BLaER1 (cell line): ENCODE results near the gene ASTE1.

ENCODE experiments used
- H3K27ac ChIP-seq: shearing (Covaris generic); formaldehyde crosslinking; 2 replicates; pipeline ENCODE4 v1.8.1; 2022
- H3K27me3 ChIP-seq: shearing (Covaris generic); formaldehyde crosslinking; 2 replicates; pipeline ENCODE4 v1.8.1; 2022
- H3K36me3 ChIP-seq: shearing (Covaris generic); formaldehyde crosslinking; 2 replicates; pipeline ENCODE4 v1.8.1; 2022
- H3K4me1 ChIP-seq: shearing (Covaris generic); formaldehyde crosslinking; 2 replicates; pipeline ENCODE4 v1.8.1; 2022
- H3K4me2 ChIP-seq: shearing (Covaris generic); formaldehyde crosslinking; 2 replicates; pipeline ENCODE4 v1.8.1; 2022
- H3K4me3 ChIP-seq: shearing (Covaris generic); formaldehyde crosslinking; 2 replicates; pipeline ENCODE4 v1.8.1; 2022
- H3K9ac ChIP-seq: shearing (Covaris generic); formaldehyde crosslinking; 2 replicates; pipeline ENCODE4 v1.8.1; 2022
- H3K9me3 ChIP-seq: shearing (Covaris generic); formaldehyde crosslinking; 2 replicates; pipeline ENCODE4 v1.8.1; 2022
- H4K20me1 ChIP-seq: shearing (Covaris generic); formaldehyde crosslinking; 2 replicates; pipeline ENCODE4 v1.8.1; 2022
- Cebpa-rat ChIP-seq: shearing (Covaris generic); IDR thresholded peaks from 2 replicates; pipeline ENCODE4 v1.8.1; 2022

The ASTE1 gene

DNA sequence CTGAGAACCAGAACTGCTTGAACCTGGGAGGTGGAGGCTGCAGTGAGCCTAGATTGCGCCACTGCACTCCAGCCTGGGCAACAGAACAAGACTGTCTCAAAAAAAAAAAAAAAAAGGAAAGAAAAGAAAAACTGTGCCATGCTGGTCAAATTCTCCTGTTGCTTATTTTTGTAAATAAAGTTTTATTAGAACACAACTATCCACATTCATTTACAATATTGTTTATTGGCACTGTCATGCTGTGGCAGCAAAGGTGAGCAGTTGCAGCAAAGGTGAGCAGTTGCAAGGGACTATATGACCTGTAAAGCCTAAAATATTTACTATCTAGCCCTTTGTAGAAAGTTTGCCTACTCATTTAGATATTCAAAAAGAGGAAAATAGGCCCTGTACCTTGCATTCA is 18.3 kb downstream of the ASTE1 start:
- Histone ChIP-seq H3K27ac (no peak overlapping the region), H3K36me3 (peaks cover 75% of the 10 kb centered on the region), H3K27me3 (no peaks in the 10 kb centered on the region), H4K20me1 (no peaks in the 10 kb centered on the region), H3K4me3 (no peak overlapping the region), H3K4me1 (no peaks in the 10 kb centered on the region; the same call in 1 of the 2 replicates), H3K9ac (no peak overlapping the region), H3K9me3 (no peaks in the 10 kb centered on the region), H3K4me2 (no peak overlapping the region)
- TF ChIP-seq Cebpa-rat: no peak

DNA sequence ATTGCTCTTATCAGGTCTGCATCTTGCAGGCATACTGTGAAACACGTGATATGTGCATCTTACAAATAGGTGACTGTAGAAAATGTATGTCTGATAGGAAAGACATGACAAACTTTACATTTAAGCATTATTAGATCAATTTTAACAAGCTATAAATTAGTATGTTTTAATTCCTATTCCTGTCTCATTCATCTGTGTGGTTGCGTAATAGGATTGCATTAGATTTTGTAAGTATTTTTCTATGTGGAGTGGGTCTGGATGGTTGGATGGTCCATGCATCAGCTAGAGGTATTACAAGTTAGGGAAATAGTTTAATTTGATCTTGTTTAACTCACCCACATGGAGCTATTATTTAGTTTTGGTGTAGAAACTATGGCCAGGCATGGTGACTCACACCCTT is 18.8 kb downstream of the ASTE1 start:
- Histone ChIP-seq H3K27me3 (no peaks in the 10 kb centered on the region), H3K27ac (no peak overlapping the region), H3K4me3 (no peak overlapping the region), H3K36me3 (peaks cover 73% of the 10 kb centered on the region), H3K9ac (no peak overlapping the region), H4K20me1 (no peaks in the 10 kb centered on the region), H3K4me2 (no peak overlapping the region), H3K4me1 (no peaks in the 10 kb centered on the region; the same call in 1 of the 2 replicates), H3K9me3 (no peaks in the 10 kb centered on the region)
- peak; percentile 63; the same call in 1 of the 2 replicates for TF ChIP-seq Cebpa-rat

GRCh38 chr3:131007256-131007655 is 19.4 kb downstream of the ASTE1 start:
- H3K36me3 ChIP-seq: peaks cover 68% of the 10 kb centered on the region
- H3K4me2 ChIP-seq: no peak overlapping the region
- H3K9me3 ChIP-seq: no peaks in the 10 kb centered on the region

DNA sequence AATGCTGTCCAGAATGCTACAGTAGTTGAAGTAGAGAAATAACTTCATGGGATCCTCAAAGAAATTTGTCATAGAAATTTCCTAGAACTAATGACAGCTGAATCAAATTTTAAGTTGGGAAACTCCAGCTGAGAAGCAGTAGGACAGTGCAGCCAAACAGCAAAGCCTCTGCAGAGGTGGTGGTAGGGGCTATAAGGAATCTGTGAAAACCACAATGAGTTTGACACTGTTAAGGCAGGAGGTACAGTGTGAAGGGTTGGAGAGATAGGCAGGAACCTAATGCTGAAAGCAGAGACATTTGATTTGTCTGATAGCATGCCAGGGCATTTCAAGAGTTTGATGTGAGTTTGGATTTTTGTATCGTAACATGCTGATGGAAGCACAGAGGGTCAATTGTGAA is 22.0 kb downstream of the ASTE1 start:
- H3K9me3 ChIP-seq: no peaks in the 10 kb centered on the region
- no peak overlapping the region for H3K9ac ChIP-seq
- H3K4me2 ChIP-seq: no peak overlapping the region
- H3K27ac ChIP-seq: no peak overlapping the region
- no peak for TF ChIP-seq Cebpa-rat
- H3K27me3 ChIP-seq: no peaks in the 10 kb centered on the region
- peaks cover 63% of the 10 kb centered on the region for H3K36me3 ChIP-seq
- H3K4me3 ChIP-seq: no peak overlapping the region
- no peaks in the 10 kb centered on the region for H4K20me1 ChIP-seq
- no peaks in the 10 kb centered on the region; the same call in 1 of the 2 replicates for H3K4me1 ChIP-seq

More at GRCh38 chr3:131007256-131007655, 19.4 kb downstream of the ASTE1 start:
- H3K9ac ChIP-seq: no peak overlapping the region
- no peaks in the 10 kb centered on the region; the same call in 1 of the 2 replicates for H3K4me1 ChIP-seq
- H3K27ac ChIP-seq: no peak overlapping the region
- no peak overlapping the region for H3K4me3 ChIP-seq
- no peaks in the 10 kb centered on the region for H3K27me3 ChIP-seq
- TF ChIP-seq Cebpa-rat: no peak
- H4K20me1 ChIP-seq: no peaks in the 10 kb centered on the region

GRCh38 chr3:131001071-131001470 is 25.6 kb downstream of the ASTE1 start:
- Histone ChIP-seq H3K9me3 (no peaks in the 10 kb centered on the region), H3K27ac (no peak overlapping the region), H3K27me3 (no peaks in the 10 kb centered on the region), H3K4me1 (no peaks in the 10 kb centered on the region), H3K4me3 (no peak overlapping the region), H4K20me1 (no peaks in the 10 kb centered on the region), H3K4me2 (no peak overlapping the region), H3K9ac (no peak overlapping the region), H3K36me3 (peaks cover 55% of the 10 kb centered on the region)
- TF ChIP-seq Cebpa-rat: no peak

DNA sequence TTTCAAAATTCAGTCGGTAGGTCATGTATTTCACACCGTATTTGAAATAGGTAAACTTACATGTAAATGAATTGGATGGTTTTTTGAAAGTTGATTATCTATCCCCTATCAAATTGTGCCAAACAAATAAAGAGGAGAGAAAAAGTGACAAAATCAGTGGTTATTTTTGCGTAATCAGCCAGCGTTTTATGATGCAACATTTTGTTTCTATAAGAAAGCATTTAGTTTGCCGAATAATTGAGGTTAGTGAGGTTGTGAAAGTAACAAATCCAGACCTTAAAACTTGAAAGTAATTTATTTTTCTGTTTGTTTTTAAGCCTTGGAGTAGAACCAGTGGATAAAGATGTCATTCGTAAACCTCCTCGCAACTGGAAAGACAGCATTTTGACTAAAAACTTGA is 29.3 kb downstream of the ASTE1 start:
- Histone ChIP-seq H3K27ac (no peak overlapping the region), H3K4me1 (no peaks in the 10 kb centered on the region), H3K9ac (no peak overlapping the region), H3K4me2 (no peak overlapping the region), H4K20me1 (no peaks in the 10 kb centered on the region), H3K4me3 (no peak overlapping the region), H3K9me3 (no peaks in the 10 kb centered on the region), H3K36me3 (peaks cover 51% of the 10 kb centered on the region), H3K27me3 (no peaks in the 10 kb centered on the region)
- no peak for TF ChIP-seq Cebpa-rat

DNA sequence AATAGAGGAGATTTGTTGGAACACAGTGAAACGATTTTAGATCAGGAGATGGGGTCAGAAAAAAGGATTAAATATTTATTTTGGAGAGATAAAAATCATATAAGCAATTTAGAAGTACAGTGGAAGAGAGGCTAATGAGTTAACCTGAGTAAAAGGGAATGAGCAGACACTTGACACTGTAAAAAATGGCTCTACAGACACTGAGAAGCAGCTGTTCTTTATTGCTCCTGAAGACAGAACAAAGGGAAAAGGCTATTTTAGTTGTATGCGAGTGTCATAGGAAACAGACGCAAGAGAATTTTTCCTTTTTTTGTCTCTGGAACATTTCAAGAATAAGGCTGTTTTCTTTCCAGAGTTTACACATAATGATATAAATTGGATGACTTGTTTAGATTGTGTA is 34.3 kb downstream of the ASTE1 start:
- Histone ChIP-seq H3K36me3 (peaks cover 51% of the 10 kb centered on the region), H3K4me1 (no peaks in the 10 kb centered on the region), H3K4me2 (no peak overlapping the region), H3K9me3 (no peaks in the 10 kb centered on the region; the same call in 1 of the 2 replicates), H3K9ac (no peak overlapping the region), H3K4me3 (no peak overlapping the region), H4K20me1 (no peaks in the 10 kb centered on the region), H3K27me3 (no peaks in the 10 kb centered on the region), H3K27ac (no peak overlapping the region)
- TF ChIP-seq Cebpa-rat: no peak

DNA sequence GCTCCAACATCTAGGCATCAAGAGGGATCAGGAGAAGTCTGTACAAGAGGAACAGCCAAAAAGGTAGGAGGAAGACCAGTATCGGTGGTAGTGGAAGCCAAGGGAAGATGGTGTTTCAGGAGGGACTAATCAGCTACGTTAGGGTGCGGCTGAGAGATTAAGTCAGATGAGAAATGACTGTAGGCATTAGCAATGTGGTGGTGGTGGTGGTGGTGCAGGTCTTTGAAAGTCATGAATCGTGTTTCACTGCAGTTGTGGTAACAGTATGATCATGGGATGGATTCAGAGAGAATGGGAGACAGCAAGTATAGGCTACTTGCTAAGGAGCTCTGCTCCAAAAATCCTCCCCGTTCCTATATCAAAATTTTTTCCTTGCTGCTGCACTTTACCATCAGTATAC is 35.5 kb downstream of the ASTE1 start:
- no peak overlapping the region for H3K4me3 ChIP-seq
- no peaks in the 10 kb centered on the region for H3K27me3 ChIP-seq
- no peaks in the 10 kb centered on the region for H4K20me1 ChIP-seq
- H3K4me1 ChIP-seq: no peaks in the 10 kb centered on the region
- no peak for TF ChIP-seq Cebpa-rat
- no peak overlapping the region for H3K9ac ChIP-seq
- peaks cover 46% of the 10 kb centered on the region for H3K36me3 ChIP-seq
- H3K4me2 ChIP-seq: no peak overlapping the region
- no peaks in the 10 kb centered on the region; the same call in 1 of the 2 replicates for H3K9me3 ChIP-seq
- no peak overlapping the region for H3K27ac ChIP-seq

DNA sequence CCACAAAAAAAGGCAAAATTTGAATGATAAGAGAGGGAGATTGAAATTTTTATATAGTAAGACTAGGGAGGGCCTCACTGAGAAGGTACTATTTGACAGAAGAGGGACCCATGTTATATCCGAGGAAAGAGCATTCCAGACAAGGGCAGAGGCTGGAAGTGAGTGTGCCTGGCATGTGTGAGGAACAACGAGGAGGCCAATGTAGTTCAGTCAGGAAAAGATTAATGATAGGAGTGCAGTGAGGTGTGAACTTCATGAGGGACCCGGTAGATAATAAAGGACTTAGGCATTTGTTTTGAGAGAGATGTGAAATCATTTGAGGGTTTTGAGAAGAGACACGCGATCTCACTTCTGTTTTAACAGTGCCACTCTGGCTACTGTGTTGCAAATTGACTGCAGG is 36.3 kb downstream of the ASTE1 start:
- no peaks in the 10 kb centered on the region; the same call in 1 of the 2 replicates for H3K9me3 ChIP-seq
- H3K36me3 ChIP-seq: peaks cover 40% of the 10 kb centered on the region
- H4K20me1 ChIP-seq: no peaks in the 10 kb centered on the region
- H3K4me3 ChIP-seq: no peak overlapping the region
- H3K9ac ChIP-seq: no peak overlapping the region
- H3K4me2 ChIP-seq: no peak overlapping the region
- H3K27me3 ChIP-seq: no peaks in the 10 kb centered on the region
- no peak for TF ChIP-seq Cebpa-rat
- H3K4me1 ChIP-seq: no peaks in the 10 kb centered on the region
- no peak overlapping the region for H3K27ac ChIP-seq

GRCh38 chr3:130981469-130981868 is 45.2 kb downstream of the ASTE1 start:
- Histone ChIP-seq H3K4me2 (no peak overlapping the region), H4K20me1 (no peaks in the 10 kb centered on the region), H3K36me3 (peaks cover 13% of the 10 kb centered on the region; the same call in 1 of the 2 replicates), H3K27ac (no peak overlapping the region), H3K4me3 (no peak overlapping the region), H3K9me3 (no peaks in the 10 kb centered on the region), H3K27me3 (no peaks in the 10 kb centered on the region), H3K4me1 (no peaks in the 10 kb centered on the region), H3K9ac (no peak overlapping the region)
- no peak for TF ChIP-seq Cebpa-rat

DNA sequence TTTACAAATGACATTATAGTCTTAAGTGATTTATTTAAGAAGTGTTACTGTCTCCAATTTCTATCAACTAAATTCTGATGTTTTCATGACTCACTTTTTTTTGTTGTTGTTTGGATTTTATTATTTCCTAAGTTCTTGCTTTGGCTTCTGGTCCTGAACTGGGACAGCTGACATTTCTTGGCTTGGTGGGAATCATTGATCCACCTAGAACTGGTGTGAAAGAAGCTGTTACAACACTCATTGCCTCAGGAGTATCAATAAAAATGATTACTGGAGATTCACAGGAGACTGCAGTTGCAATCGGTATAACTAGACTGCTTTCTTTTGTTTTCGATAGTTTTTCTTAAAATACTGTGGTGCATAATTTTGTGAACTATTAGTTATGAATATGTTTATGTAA is 47.5 kb downstream of the ASTE1 start:
- Histone ChIP-seq H3K9ac (no peak overlapping the region), H3K4me1 (no peaks in the 10 kb centered on the region), H3K4me2 (no peak overlapping the region), H3K27ac (no peak overlapping the region), H3K36me3 (peaks cover 30% of the 10 kb centered on the region; the same call in 1 of the 2 replicates), H3K27me3 (no peaks in the 10 kb centered on the region), H3K9me3 (no peaks in the 10 kb centered on the region), H3K4me3 (no peak overlapping the region), H4K20me1 (no peaks in the 10 kb centered on the region)
- TF ChIP-seq Cebpa-rat: no peak
